K562 (cell line): ENCODE measurements around the gene CBX3. TPM values are rescaled to one million over a fixed set of nuclear protein-coding genes. Genes with fewer than 3 reads are reported as not detected.

Source experiments
- ARID1B ChIP-seq: fragments of 450-650 bp; IDR thresholded peaks from 2 replicates; pipeline ENCODE4 v1.6.1; 2016; ENCODE audit warnings: antibody characterized with exemption, mild to moderate bottlenecking, inconsistent platforms
- C11orf30 ChIP-seq: fragments of 450-650 bp; IDR thresholded peaks from 2 replicates; pipeline ENCODE4 v1.6.1; 2016; ENCODE audit warnings: low read depth, mild to moderate bottlenecking
- DDX20 ChIP-seq: fragments of 450-650 bp; IDR thresholded peaks from 2 replicates; pipeline ENCODE4 v1.6.1; 2016; ENCODE audit warnings: missing genetic modification characterization, low read depth, mild to moderate bottlenecking, missing compliant biosample characterization, moderate library complexity
- GATA2 ChIP-seq: sonication (generic); formaldehyde crosslinking; IDR thresholded peaks from 2 replicates; pipeline ENCODE4 v1.4.0; 2020; ENCODE audit warnings: mild to moderate bottlenecking, missing genetic modification reagents
- JUNB ChIP-seq: fragments of 450-650 bp; formaldehyde crosslinking; conservative IDR thresholded peaks from 2 replicates; pipeline ENCODE4 v1.4.0; 2020; ENCODE audit warnings: mild to moderate bottlenecking
- KDM1A ChIP-seq, 2 experiments: fragments of 450-650 bp; IDR thresholded peaks; 2 replicates each; pipeline ENCODE4 v1.6.1; 2016; ENCODE audit warnings: mild to moderate bottlenecking in 2 of 2
- LCOR ChIP-seq: sonication (generic); formaldehyde crosslinking; IDR thresholded peaks from 2 replicates; pipeline ENCODE4 v1.8.0; 2022; ENCODE audit warnings: mild to moderate bottlenecking, missing genetic modification reagents
- MTA3 ChIP-seq: fragments of 450-650 bp; formaldehyde crosslinking; IDR thresholded peaks from 2 replicates; pipeline ENCODE4 v1.6.1; 2017; ENCODE audit warnings: mild to moderate bottlenecking, borderline replicate concordance
- NCOA4 ChIP-seq: fragments of 450-650 bp; IDR thresholded peaks from 2 replicates; pipeline ENCODE4 v1.6.1; 2018; ENCODE audit warnings: mild to moderate bottlenecking; ENCODE audit not compliant: partially characterized antibody
- POLR2H ChIP-seq: IDR thresholded peaks from 2 replicates; pipeline ENCODE4 v1.6.1; 2016; ENCODE audit warnings: missing genetic modification characterization, low read depth, mild to moderate bottlenecking, control low read depth, missing compliant biosample characterization, moderate library complexity
- PYGO2 ChIP-seq: fragments of 450-650 bp; IDR thresholded peaks from 2 replicates; pipeline ENCODE4 v1.6.1; 2016; ENCODE audit warnings: mild to moderate bottlenecking, missing genetic modification characterization, moderate library complexity, missing compliant biosample characterization
- STAG1 ChIP-seq: sonication (generic); formaldehyde crosslinking; IDR thresholded peaks from 2 replicates; pipeline ENCODE4 v1.5.0; 2020; ENCODE audit warnings: missing genetic modification reagents, borderline replicate concordance
- TEAD4 ChIP-seq, 2 experiments: sonication (generic) in 1 of 2; formaldehyde crosslinking in 1 of 2; IDR thresholded peaks; 2 replicates each; pipeline versions ENCODE4 v1.6.1 to v1.8.0; 2012 to 2022; ENCODE audit warnings: borderline replicate concordance in 1 of 2, inconsistent platforms in 1 of 2, low read length in 1 of 2, mild to moderate bottlenecking in 1 of 2, missing genetic modification reagents in 1 of 2
- TRIM25 ChIP-seq: fragments of 450-650 bp; IDR thresholded peaks from 2 replicates; pipeline ENCODE4 v1.7.0; 2016; ENCODE audit warnings: borderline replicate concordance
- ZNF444 ChIP-seq: fragments of 250-450 bp; sonication (Bioruptor Pico); IDR thresholded peaks from 2 replicates; pipeline ENCODE4 v1.4.0; 2020; ENCODE audit warnings: mild to moderate bottlenecking, moderate library complexity
- ZNF592 ChIP-seq: fragments of 450-650 bp; IDR thresholded peaks from 2 replicates; pipeline ENCODE4 v1.6.1; 2017; ENCODE audit warnings: antibody characterized with exemption, mild to moderate bottlenecking
- ZNF830 ChIP-seq: fragments of 250-450 bp; sonication (Bioruptor Pico); IDR thresholded peaks from 2 replicates; pipeline ENCODE4 v1.5.0; 2021; ENCODE audit warnings: mild to moderate bottlenecking
- polyA plus RNA-seq, 8 experiments: library from polyadenylated mRNA; depleted of rRNA in 4 of 8; stranded (reverse) in 5 of 8; unstranded in 3 of 8; fragments of >200 nt; fragmentation: Nextera tagmentation in 2 of 8; fragmentation: Illumina TruSeq in 1 of 8; extraction: Ambion mirVana in 2 of 8; extraction: Trizol in 1 of 8; gene quantifications; 2 replicates each; pipeline versions ENCODE4 v1.2.1 to v1.2.3, GENCODE V29; 2011 to 2014; ENCODE audit warnings: inconsistent platforms in 1 of 8, missing spikeins in 1 of 8
- total RNA-seq, 7 experiments: library from RNA; depleted of rRNA in 6 of 7; stranded (reverse); fragments of >200 nt in 6 of 7; fragmentation: Illumina TruSeq in 2 of 7; extraction: Trizol in 2 of 7; gene quantifications; 2 replicates each; pipeline versions ENCODE4 v1.2.1 to v1.2.3, GENCODE V29; 2011 to 2021; ENCODE audit warnings: low replicate concordance in 1 of 7

CBX3 gene
- total and polyA plus RNA-seq, 9 of the 15 experiments (the other 6 are each of a cell fraction or from before 2014, with no cell fraction given) = 198 to 413 (median 328) TPM

- TF ChIP-seq ZNF444 (CRISPR knock-in tag) (no peak), JUNB (no peak), MTA3 (no peak), NCOA4 (no peak), ARID1B (peak; percentile 29; the same call in 1 of the 2 replicates), PYGO2 (tag) (no peak), DDX20 (no peak), TEAD4 (IDR thresholded peaks at IDR 0.05; ENCODE audit: low read length) (no peak), TEAD4 (CRISPR knock-in tag; IDR thresholded peaks at IDR 0.05; ENCODE audit: borderline replicate concordance) (no peak), POLR2H (peak; percentile 49; the same call in 1 of the 2 replicates), GATA2 (0 out of 2 replicates have a peak, but pooled peaks have one; percentile 5), ZNF592 (peak; percentile 52; the same call in 1 of the 2 replicates), TRIM25 (no peak), ZNF830 (CRISPR knock-in tag) (no peak), KDM1A (IDR thresholded peaks at IDR 0.05) (no peak), STAG1 (CRISPR knock-in tag) (no peak), C11orf30 (peak; percentile 90), LCOR (CRISPR knock-in tag) (no peak)
- TF ChIP-seq, all 486 proteins: peak for 20
These were observed 17.8 kb upstream of the CBX3 start (continued) for GRCh38 chr7:26183545-26184280.
